ENCODE measurements around the gene MRPS15.

MRPS15 gene

GRCh38 chr1:36458910-36459309 is 5.3 kb downstream of the MRPS15 start:
- DNase-seq (ENCODE audit: low read depth in 2 of 2): no peak

- no peak for DNase-seq (ENCODE audit: low read depth in 2 of 2)
Measured at GRCh38 chr1:36457691-36458090, 6.5 kb downstream of the MRPS15 start.

GRCh38 chr1:36456391-36456928 is 7.7 kb downstream of the MRPS15 start:
- DNase-seq (ENCODE audit: low read depth in 2 of 2): no peak

GRCh38 chr1:36455386-36455785 is 8.8 kb downstream of the MRPS15 start:
- DNase-seq (ENCODE audit: low read depth in 2 of 2): no peak

- DNase-seq (ENCODE audit: low read depth in 2 of 2): no peak
Measured at GRCh38 chr1:36453600-36454388, 10.4 kb downstream of the MRPS15 start.

GRCh38 chr1:36453051-36453450 is 11.1 kb downstream of the MRPS15 start:
- no peak for DNase-seq (ENCODE audit: low read depth in 2 of 2)

- no peak for DNase-seq (ENCODE audit: low read depth in 2 of 2)
Measured at GRCh38 chr1:36450919-36451305, 13.3 kb downstream of the MRPS15 start.

GRCh38 chr1:36450270-36450918 is 13.8 kb downstream of the MRPS15 start, which contains the start of gene OSCP1:
Gene OSCP1 (minus strand): TSS chr1:36450451. CDS start chr1:36450369, 82 bp downstream.
- peak; percentile 69 for DNase-seq (ENCODE audit: low read depth in 2 of 2)

GRCh38 chr1:36448530-36449056 is 15.6 kb downstream of the MRPS15 start:
- DNase-seq (ENCODE audit: low read depth in 2 of 2): no peak

GRCh38 chr1:36447450-36447849 is 16.7 kb downstream of the MRPS15 start:
- DNase-seq (ENCODE audit: low read depth in 2 of 2): no peak

GRCh38 chr1:36446746-36447145 is 17.4 kb downstream of the MRPS15 start:
- no peak for DNase-seq (ENCODE audit: low read depth in 2 of 2)

- DNase-seq (ENCODE audit: low read depth in 2 of 2): no peak
Measured at GRCh38 chr1:36446271-36446670, 17.9 kb downstream of the MRPS15 start.

- DNase-seq (ENCODE audit: low read depth in 2 of 2): no peak
Measured at GRCh38 chr1:36443297-36443696, 20.9 kb downstream of the MRPS15 start.

- DNase-seq (ENCODE audit: low read depth in 2 of 2): no peak
Measured at GRCh38 chr1:36442337-36442736, 21.8 kb downstream of the MRPS15 start.

GRCh38 chr1:36440646-36441045 is 23.5 kb downstream of the MRPS15 start:
- no peak for DNase-seq (ENCODE audit: low read depth in 2 of 2)

- DNase-seq (ENCODE audit: low read depth in 2 of 2): no peak
Measured at GRCh38 chr1:36440044-36440443, 24.1 kb downstream of the MRPS15 start.

- no peak for DNase-seq (ENCODE audit: low read depth in 2 of 2)
Measured at GRCh38 chr1:36438715-36439114, 25.5 kb downstream of the MRPS15 start.

- no peak for DNase-seq (ENCODE audit: low read depth in 2 of 2)
Measured at GRCh38 chr1:36436821-36437220, 27.4 kb downstream of the MRPS15 start.

GRCh38 chr1:36433102-36433501 is 31.1 kb downstream of the MRPS15 start:
- DNase-seq (ENCODE audit: low read depth in 2 of 2): no peak

- no peak for DNase-seq (ENCODE audit: low read depth in 2 of 2)
Measured at GRCh38 chr1:36432616-36433015, 31.6 kb downstream of the MRPS15 start.

- no peak for DNase-seq (ENCODE audit: low read depth in 2 of 2)
Measured at GRCh38 chr1:36425791-36426190, 38.4 kb downstream of the MRPS15 start.

GRCh38 chr1:36421649-36422048 is 42.5 kb downstream of the MRPS15 start:
- DNase-seq (ENCODE audit: low read depth in 2 of 2): no peak

GRCh38 chr1:36420836-36421317 is 43.3 kb downstream of the MRPS15 start:
- DNase-seq (ENCODE audit: low read depth in 2 of 2): peak; percentile 80 to 92
